HepG2 (cell line): ENCODE results near the gene RHOT2. TPM values are rescaled to one million over a fixed set of nuclear protein-coding genes. Genes with fewer than 3 reads are reported as not detected.
A peak's percentile ranks its signal among the peaks of the same experiment; 100 is the strongest.

ENCODE experiments used
- GTF2F1 ChIP-seq: fragments of 150-350 bp; IDR thresholded peaks from 2 replicates; pipeline ENCODE4 v1.6.1; 2014; ENCODE audit warnings: low read length
- HNF4G ChIP-seq, 2 experiments: sonication (generic) in 1 of 2; formaldehyde crosslinking in 1 of 2; IDR thresholded peaks; 2 replicates each; pipeline versions ENCODE4 v1.4.0 to v1.6.1; 2011 to 2020; ENCODE audit warnings: borderline replicate concordance in 2 of 2, low read depth in 2 of 2, mild to moderate bottlenecking in 2 of 2, low read length in 1 of 2, missing genetic modification reagents in 1 of 2, moderate library complexity in 1 of 2
- MXI1 ChIP-seq: IDR thresholded peaks from 3 replicates; pipeline ENCODE4 v1.6.1; 2012; ENCODE audit warnings: low read depth, low read length, inconsistent platforms, borderline replicate concordance
- PHF20 ChIP-seq: sonication (generic); formaldehyde crosslinking; IDR thresholded peaks from 2 replicates; pipeline ENCODE4 v1.5.0; 2020; ENCODE audit warnings: mild to moderate bottlenecking, missing genetic modification reagents
- ZBTB8A ChIP-seq: sonication (generic); formaldehyde crosslinking; IDR thresholded peaks from 2 replicates; pipeline ENCODE4 v1.4.0; 2020; ENCODE audit warnings: mild to moderate bottlenecking, low read depth, missing genetic modification reagents, borderline replicate concordance
- ZNF451 ChIP-seq: sonication (generic); formaldehyde crosslinking; IDR thresholded peaks from 2 replicates; pipeline ENCODE4 v1.5.0; 2020; ENCODE audit warnings: mild to moderate bottlenecking, missing genetic modification reagents
- ZNF709 ChIP-seq: sonication (generic); formaldehyde crosslinking; IDR thresholded peaks from 2 replicates; pipeline ENCODE4 v1.5.0; 2020; ENCODE audit warnings: mild to moderate bottlenecking, missing genetic modification reagents
- ZNF749 ChIP-seq: sonication (generic); formaldehyde crosslinking; IDR thresholded peaks from 2 replicates; pipeline ENCODE4 v1.8.0; 2022; ENCODE audit warnings: mild to moderate bottlenecking, missing genetic modification reagents, moderate library complexity, borderline replicate concordance
- ZSCAN21 ChIP-seq: sonication (generic); formaldehyde crosslinking; IDR thresholded peaks from 2 replicates; pipeline ENCODE4 v1.8.0; 2022; ENCODE audit warnings: mild to moderate bottlenecking, missing genetic modification reagents, moderate library complexity, borderline replicate concordance
- ZSCAN31 ChIP-seq: sonication (generic); formaldehyde crosslinking; IDR thresholded peaks from 2 replicates; pipeline ENCODE4 v1.5.0; 2020; ENCODE audit warnings: low read depth, mild to moderate bottlenecking, missing genetic modification reagents
- polyA plus RNA-seq, 8 experiments: library from polyadenylated mRNA; depleted of rRNA in 3 of 8; stranded (reverse) in 7 of 8; unstranded in 1 of 8; fragments of >200 nt; fragmentation: Illumina TruSeq in 4 of 8; extraction: Trizol in 4 of 8; gene quantifications; 2 replicates each; pipeline versions ENCODE4 v1.2.1 to v1.2.3, GENCODE V29; 2011 to 2016; ENCODE audit warnings: low read depth in 4 of 8, missing spikeins in 1 of 8, mixed read lengths in 1 of 8; ENCODE audit not compliant: insufficient read depth in 1 of 8
- total RNA-seq, 5 experiments: library from RNA; depleted of rRNA; stranded (reverse); fragments of >200 nt; fragmentation: Illumina TruSeq; extraction: Trizol; gene quantifications; 2 replicates each; pipeline ENCODE4 v1.2.3, GENCODE V29; 2016; ENCODE audit warnings: low read depth in 1 of 5
- TF ChIP-seq, protein P1 (sequence below): IDR thresholded peaks from 2 replicates; pipeline ENCODE4 v1.6.1; 2016
- TF ChIP-seq, protein P2 (sequence below): sonication (generic); formaldehyde crosslinking; IDR thresholded peaks from 2 replicates; pipeline ENCODE4 v1.4.0; 2020; ENCODE audit warnings: missing genetic modification reagents
- TF ChIP-seq, protein P3 (sequence below): sonication (generic); formaldehyde crosslinking; conservative IDR thresholded peaks from 2 replicates; pipeline ENCODE4 v1.4.0; 2020; ENCODE audit warnings: missing genetic modification reagents
- TF ChIP-seq, protein P4 (sequence below): sonication (generic); formaldehyde crosslinking; IDR thresholded peaks from 2 replicates; pipeline ENCODE4 v1.9.0; 2021; ENCODE audit warnings: missing genetic modification reagents, borderline replicate concordance
- TF ChIP-seq, protein P5 (sequence below): sonication (generic); formaldehyde crosslinking; IDR thresholded peaks from 2 replicates; pipeline ENCODE4 v1.4.0; 2020; ENCODE audit warnings: low read depth, mild to moderate bottlenecking, missing genetic modification reagents

Gene RHOT2
- total and polyA plus RNA-seq, 2 of the 13 experiments (the other 11 are each of a cell fraction or from before 2014, with no cell fraction given), result 63.6 to 76.9 TPM

DNA sequence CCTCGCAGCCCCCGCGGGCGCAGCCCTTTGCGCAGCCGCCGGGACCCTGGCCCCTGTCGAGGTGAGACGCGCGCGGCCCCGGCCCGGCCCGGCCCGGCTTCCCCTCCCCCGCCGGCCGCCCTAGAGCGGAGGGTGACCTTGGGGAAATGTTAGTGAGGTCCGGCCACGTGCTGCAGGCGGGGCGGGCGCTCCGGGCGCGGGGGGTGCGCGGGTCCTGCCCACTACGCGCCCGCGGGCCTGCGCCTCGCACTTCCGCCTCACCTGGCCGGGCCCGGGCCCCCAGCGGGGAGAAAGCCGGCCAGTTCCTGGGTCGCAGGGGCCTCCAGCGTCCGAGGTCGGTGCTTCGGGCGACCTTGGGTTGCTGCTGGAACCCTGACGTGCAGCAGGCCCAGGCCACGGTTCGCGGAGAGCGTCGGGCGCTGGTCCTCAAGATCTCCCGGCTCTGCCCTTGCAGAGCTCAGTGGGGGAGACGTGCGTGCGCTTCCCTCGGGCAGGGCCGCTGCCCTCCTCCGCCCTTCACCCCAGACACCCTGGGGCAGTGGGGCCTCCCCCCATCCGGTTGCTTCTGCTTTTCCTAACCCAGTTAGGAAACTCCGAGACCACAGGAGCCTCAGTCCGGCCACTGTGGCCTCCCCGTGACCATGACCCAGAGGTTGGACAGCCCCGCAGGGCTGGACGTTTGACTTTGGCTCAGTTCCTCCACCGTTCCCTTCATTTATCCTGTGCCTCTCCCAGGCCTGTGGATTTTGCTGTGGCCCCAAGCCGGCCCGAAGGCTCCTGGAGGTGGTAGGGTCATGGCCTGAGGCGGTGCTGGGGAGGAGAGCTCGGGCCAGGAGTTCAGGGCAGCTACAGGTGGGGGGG, 25.5 kb upstream of the RHOT2 start (continued):
- TF ChIP-seq, protein P1, sequence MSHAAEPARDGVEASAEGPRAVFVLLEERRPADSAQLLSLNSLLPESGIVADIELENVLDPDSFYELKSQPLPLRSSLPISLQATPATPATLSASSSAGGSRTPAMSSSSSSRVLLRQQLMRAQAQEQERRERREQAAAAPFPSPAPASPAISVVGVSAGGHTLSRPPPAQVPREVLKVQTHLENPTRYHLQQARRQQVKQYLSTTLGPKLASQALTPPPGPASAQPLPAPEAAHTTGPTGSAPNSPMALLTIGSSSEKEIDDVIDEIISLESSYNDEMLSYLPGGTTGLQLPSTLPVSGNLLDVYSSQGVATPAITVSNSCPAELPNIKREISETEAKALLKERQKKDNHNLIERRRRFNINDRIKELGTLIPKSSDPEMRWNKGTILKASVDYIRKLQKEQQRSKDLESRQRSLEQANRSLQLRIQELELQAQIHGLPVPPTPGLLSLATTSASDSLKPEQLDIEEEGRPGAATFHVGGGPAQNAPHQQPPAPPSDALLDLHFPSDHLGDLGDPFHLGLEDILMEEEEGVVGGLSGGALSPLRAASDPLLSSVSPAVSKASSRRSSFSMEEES (CRISPR knock-in tag), result peak; percentile 60; the same call in 1 of the 2 replicates
- TF ChIP-seq, protein P2, sequence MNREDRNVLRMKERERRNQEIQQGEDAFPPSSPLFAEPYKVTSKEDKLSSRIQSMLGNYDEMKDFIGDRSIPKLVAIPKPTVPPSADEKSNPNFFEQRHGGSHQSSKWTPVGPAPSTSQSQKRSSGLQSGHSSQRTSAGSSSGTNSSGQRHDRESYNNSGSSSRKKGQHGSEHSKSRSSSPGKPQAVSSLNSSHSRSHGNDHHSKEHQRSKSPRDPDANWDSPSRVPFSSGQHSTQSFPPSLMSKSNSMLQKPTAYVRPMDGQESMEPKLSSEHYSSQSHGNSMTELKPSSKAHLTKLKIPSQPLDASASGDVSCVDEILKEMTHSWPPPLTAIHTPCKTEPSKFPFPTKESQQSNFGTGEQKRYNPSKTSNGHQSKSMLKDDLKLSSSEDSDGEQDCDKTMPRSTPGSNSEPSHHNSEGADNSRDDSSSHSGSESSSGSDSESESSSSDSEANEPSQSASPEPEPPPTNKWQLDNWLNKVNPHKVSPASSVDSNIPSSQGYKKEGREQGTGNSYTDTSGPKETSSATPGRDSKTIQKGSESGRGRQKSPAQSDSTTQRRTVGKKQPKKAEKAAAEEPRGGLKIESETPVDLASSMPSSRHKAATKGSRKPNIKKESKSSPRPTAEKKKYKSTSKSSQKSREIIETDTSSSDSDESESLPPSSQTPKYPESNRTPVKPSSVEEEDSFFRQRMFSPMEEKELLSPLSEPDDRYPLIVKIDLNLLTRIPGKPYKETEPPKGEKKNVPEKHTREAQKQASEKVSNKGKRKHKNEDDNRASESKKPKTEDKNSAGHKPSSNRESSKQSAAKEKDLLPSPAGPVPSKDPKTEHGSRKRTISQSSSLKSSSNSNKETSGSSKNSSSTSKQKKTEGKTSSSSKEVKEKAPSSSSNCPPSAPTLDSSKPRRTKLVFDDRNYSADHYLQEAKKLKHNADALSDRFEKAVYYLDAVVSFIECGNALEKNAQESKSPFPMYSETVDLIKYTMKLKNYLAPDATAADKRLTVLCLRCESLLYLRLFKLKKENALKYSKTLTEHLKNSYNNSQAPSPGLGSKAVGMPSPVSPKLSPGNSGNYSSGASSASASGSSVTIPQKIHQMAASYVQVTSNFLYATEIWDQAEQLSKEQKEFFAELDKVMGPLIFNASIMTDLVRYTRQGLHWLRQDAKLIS (CRISPR knock-in tag), result peak; percentile 69; the same call in 1 of the 2 replicates
- TF ChIP-seq, protein P3, sequence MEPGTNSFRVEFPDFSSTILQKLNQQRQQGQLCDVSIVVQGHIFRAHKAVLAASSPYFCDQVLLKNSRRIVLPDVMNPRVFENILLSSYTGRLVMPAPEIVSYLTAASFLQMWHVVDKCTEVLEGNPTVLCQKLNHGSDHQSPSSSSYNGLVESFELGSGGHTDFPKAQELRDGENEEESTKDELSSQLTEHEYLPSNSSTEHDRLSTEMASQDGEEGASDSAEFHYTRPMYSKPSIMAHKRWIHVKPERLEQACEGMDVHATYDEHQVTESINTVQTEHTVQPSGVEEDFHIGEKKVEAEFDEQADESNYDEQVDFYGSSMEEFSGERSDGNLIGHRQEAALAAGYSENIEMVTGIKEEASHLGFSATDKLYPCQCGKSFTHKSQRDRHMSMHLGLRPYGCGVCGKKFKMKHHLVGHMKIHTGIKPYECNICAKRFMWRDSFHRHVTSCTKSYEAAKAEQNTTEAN, result peak; percentile 27; the same call in 1 of the 2 replicates
- TF ChIP-seq, protein P4, sequence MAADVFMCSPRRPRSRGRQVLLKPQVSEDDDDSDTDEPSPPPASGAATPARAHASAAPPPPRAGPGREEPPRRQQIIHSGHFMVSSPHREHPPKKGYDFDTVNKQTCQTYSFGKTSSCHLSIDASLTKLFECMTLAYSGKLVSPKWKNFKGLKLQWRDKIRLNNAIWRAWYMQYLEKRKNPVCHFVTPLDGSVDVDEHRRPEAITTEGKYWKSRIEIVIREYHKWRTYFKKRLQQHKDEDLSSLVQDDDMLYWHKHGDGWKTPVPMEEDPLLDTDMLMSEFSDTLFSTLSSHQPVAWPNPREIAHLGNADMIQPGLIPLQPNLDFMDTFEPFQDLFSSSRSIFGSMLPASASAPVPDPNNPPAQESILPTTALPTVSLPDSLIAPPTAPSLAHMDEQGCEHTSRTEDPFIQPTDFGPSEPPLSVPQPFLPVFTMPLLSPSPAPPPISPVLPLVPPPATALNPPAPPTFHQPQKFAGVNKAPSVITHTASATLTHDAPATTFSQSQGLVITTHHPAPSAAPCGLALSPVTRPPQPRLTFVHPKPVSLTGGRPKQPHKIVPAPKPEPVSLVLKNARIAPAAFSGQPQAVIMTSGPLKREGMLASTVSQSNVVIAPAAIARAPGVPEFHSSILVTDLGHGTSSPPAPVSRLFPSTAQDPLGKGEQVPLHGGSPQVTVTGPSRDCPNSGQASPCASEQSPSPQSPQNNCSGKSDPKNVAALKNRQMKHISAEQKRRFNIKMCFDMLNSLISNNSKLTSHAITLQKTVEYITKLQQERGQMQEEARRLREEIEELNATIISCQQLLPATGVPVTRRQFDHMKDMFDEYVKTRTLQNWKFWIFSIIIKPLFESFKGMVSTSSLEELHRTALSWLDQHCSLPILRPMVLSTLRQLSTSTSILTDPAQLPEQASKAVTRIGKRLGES (CRISPR knock-in tag), result peak; percentile 62; the same call in 1 of the 2 replicates
- peak; percentile 42; the same call in 1 of the 2 replicates for TF ChIP-seq ZSCAN21 (CRISPR knock-in tag)
- TF ChIP-seq GTF2F1, result no peak
- no peak for TF ChIP-seq ZNF451 (CRISPR knock-in tag)
- TF ChIP-seq PHF20 (CRISPR knock-in tag), result peak; percentile 68
- TF ChIP-seq MXI1, result peak; percentile 67; the same call in 2 of the 3 replicates
- TF ChIP-seq ZNF709, result 0 out of 2 replicates have a peak, but pooled peaks have one; percentile 14
- TF ChIP-seq ZBTB8A (CRISPR knock-in tag), result peak; percentile 44; the same call in 1 of the 2 replicates
- peak; percentile 44; the same call in 1 of the 2 replicates for TF ChIP-seq ZSCAN31 (CRISPR knock-in tag)
- TF ChIP-seq HNF4G (IDR thresholded peaks at IDR 0.05; ENCODE audit: borderline replicate concordance, low read depth, low read length), result no peak
- TF ChIP-seq HNF4G (CRISPR knock-in tag; IDR thresholded peaks at IDR 0.05; ENCODE audit: borderline replicate concordance, low read depth), result 0 out of 2 replicates have a peak, but pooled peaks have one; percentile 24
- peak; percentile 86 for TF ChIP-seq ZNF749 (CRISPR knock-in tag)
- TF ChIP-seq, protein P5, sequence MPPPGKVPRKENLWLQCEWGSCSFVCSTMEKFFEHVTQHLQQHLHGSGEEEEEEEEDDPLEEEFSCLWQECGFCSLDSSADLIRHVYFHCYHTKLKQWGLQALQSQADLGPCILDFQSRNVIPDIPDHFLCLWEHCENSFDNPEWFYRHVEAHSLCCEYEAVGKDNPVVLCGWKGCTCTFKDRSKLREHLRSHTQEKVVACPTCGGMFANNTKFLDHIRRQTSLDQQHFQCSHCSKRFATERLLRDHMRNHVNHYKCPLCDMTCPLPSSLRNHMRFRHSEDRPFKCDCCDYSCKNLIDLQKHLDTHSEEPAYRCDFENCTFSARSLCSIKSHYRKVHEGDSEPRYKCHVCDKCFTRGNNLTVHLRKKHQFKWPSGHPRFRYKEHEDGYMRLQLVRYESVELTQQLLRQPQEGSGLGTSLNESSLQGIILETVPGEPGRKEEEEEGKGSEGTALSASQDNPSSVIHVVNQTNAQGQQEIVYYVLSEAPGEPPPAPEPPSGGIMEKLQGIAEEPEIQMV, result 0 out of 2 replicates have a peak, but pooled peaks have one; percentile 36
